ENCODE data around the gene SEC14L6.

DNA sequence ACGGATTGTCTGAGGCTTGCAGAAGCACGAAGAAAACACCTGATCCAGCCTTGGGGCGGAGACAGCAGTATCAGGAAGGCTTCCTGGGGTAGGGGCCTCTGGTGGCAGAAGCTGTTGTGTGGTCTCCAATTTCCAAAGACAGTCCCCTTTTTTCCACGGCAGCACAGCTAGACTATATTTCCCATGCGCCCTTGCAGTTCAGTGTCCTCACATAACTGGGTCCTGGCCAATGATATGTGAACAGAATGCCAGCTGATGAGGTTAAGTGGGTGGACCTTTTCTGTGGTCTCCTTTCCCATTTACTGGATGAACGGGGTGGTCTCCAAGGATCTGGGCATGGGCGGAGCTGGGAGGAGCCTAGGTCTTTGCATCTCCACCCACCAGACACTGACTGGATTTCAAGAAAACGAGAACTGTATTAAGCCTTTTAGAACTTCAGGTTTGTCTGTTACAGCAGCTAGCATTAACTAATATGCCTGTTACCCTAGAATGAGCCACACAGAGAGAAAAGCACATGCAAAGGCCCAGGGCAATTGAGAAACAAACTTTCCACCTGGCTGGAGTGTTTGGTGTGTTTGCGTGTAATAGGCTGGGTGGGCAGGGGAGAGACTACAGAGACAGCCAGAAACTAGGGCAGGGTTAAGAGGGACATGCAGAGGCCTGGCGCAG lies 21.7 kb upstream of the SEC14L6 start:
- TF ChIP-seq, protein P1, sequence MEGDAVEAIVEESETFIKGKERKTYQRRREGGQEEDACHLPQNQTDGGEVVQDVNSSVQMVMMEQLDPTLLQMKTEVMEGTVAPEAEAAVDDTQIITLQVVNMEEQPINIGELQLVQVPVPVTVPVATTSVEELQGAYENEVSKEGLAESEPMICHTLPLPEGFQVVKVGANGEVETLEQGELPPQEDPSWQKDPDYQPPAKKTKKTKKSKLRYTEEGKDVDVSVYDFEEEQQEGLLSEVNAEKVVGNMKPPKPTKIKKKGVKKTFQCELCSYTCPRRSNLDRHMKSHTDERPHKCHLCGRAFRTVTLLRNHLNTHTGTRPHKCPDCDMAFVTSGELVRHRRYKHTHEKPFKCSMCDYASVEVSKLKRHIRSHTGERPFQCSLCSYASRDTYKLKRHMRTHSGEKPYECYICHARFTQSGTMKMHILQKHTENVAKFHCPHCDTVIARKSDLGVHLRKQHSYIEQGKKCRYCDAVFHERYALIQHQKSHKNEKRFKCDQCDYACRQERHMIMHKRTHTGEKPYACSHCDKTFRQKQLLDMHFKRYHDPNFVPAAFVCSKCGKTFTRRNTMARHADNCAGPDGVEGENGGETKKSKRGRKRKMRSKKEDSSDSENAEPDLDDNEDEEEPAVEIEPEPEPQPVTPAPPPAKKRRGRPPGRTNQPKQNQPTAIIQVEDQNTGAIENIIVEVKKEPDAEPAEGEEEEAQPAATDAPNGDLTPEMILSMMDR (IDR thresholded peaks at IDR 0.05 in 4 of 5, conservative IDR thresholded peaks at IDR 0.05 in 1 of 5), result no peak
- no peak for TF ChIP-seq POLR2A (IDR thresholded peaks at IDR 0.05)
